ENCODE data around the gene NACC2.

The NACC2 gene

GRCh38 chr9:136129176-136129575, 34.1 kb upstream of the NACC2 start:
- no peak for DNase-seq (ENCODE audit: low read depth)

GRCh38 chr9:136128436-136128835, 33.3 kb upstream of the NACC2 start:
- no peak for DNase-seq (ENCODE audit: low read depth)

- no peak for DNase-seq (ENCODE audit: low read depth)
Observed at GRCh38 chr9:136127313-136127712, 32.2 kb upstream of the NACC2 start.

GRCh38 chr9:136124976-136125692, 30.0 kb upstream of the NACC2 start:
- no peak for DNase-seq (ENCODE audit: low read depth)

- no peak for DNase-seq (ENCODE audit: low read depth)
Observed at GRCh38 chr9:136122425-136123383, 27.6 kb upstream of the NACC2 start.

GRCh38 chr9:136121801-136122200, 26.7 kb upstream of the NACC2 start:
- DNase-seq (ENCODE audit: low read depth): no peak

- no peak for DNase-seq (ENCODE audit: low read depth)
Observed at GRCh38 chr9:136120438-136120844, 25.4 kb upstream of the NACC2 start.

GRCh38 chr9:136119883-136120393, 24.8 kb upstream of the NACC2 start:
- no peak for DNase-seq (ENCODE audit: low read depth)

GRCh38 chr9:136119061-136119882, 24.2 kb upstream of the NACC2 start:
- DNase-seq (ENCODE audit: low read depth): no peak

- DNase-seq (ENCODE audit: low read depth): peak; percentile 64
Observed at GRCh38 chr9:136118320-136119060, 23.4 kb upstream of the NACC2 start, which contains the start of gene TMEM250. Gene TMEM250 (minus strand): TSS chr9:136118875. CDS start chr9:136116900, 1,975 bp downstream.

- DNase-seq (ENCODE audit: low read depth): no peak
Observed at GRCh38 chr9:136117916-136118319, 22.8 kb upstream of the NACC2 start.

GRCh38 chr9:136117291-136117915, 22.3 kb upstream of the NACC2 start:
- no peak for DNase-seq (ENCODE audit: low read depth)

- DNase-seq (ENCODE audit: low read depth): no peak
Observed at GRCh38 chr9:136116360-136117098, 21.4 kb upstream of the NACC2 start.

- no peak for DNase-seq (ENCODE audit: low read depth)
Observed at GRCh38 chr9:136115641-136116359, 20.7 kb upstream of the NACC2 start.

GRCh38 chr9:136115206-136115605, 20.1 kb upstream of the NACC2 start:
- DNase-seq (ENCODE audit: low read depth): no peak

- no peak for DNase-seq (ENCODE audit: low read depth)
Observed at GRCh38 chr9:136114610-136115009, 19.5 kb upstream of the NACC2 start.

GRCh38 chr9:136112541-136112940, 17.5 kb upstream of the NACC2 start:
- DNase-seq (ENCODE audit: low read depth): no peak

GRCh38 chr9:136111910-136112309, 16.8 kb upstream of the NACC2 start:
- no peak for DNase-seq (ENCODE audit: low read depth)

GRCh38 chr9:136111190-136111589, 16.1 kb upstream of the NACC2 start:
- DNase-seq (ENCODE audit: low read depth): no peak

Data from HS-27A (cell line).